Endothelial cell of umbilical vein (primary cell): Measurements from ENCODE around the gene C12orf76.

Source experiments
- CTCF ChIP-seq, 2 donors: IDR thresholded peaks; 1 replicate in 1 of 2; 2 replicates in 1 of 2; pipeline ENCODE4 v1.5.1; 2011; ENCODE audit warnings: low read length in 2 of 2, mild to moderate bottlenecking in 2 of 2, moderate library complexity in 2 of 2, control low read depth in 1 of 2, inconsistent platforms in 1 of 2, low read depth in 1 of 2; ENCODE audit not compliant: insufficient read depth in 1 of 2; ENCODE audit errors: extremely low read depth in 1 of 2
- EZH2 ChIP-seq: IDR thresholded peaks from 2 replicates; pipeline ENCODE4 v1.6.1; 2012; ENCODE audit warnings: borderline replicate concordance, low read depth, mild to moderate bottlenecking, moderate library complexity, low read length, inconsistent platforms; ENCODE audit not compliant: severe bottlenecking
- FOS ChIP-seq: IDR thresholded peaks from 2 replicates; pipeline ENCODE4 v1.6.1; 2011; ENCODE audit warnings: mild to moderate bottlenecking, low read length, moderate library complexity, borderline replicate concordance; ENCODE audit not compliant: insufficient read depth
- GATA2 ChIP-seq: IDR thresholded peaks from 2 replicates; pipeline ENCODE4 v1.7.0; 2011; ENCODE audit warnings: low read depth, mild to moderate bottlenecking, moderate library complexity, mixed read lengths, low read length; ENCODE audit not compliant: insufficient read length, insufficient read depth
- MAX ChIP-seq: IDR thresholded peaks from 2 replicates; pipeline ENCODE4 v1.6.1; 2011; ENCODE audit not compliant: insufficient read depth, insufficient read length
- MYC ChIP-seq: IDR thresholded peaks from one replicate; pipeline ENCODE4 v1.6.1; 2011; ENCODE audit warnings: mild to moderate bottlenecking, low read depth, low read length
- POLR2A ChIP-seq: IDR thresholded peaks from 2 replicates; pipeline ENCODE4 v1.6.1; 2012; ENCODE audit warnings: low read depth, mild to moderate bottlenecking, control low read depth, low read length
- POLR2AphosphoS5 ChIP-seq: IDR thresholded peaks from 2 replicates; pipeline ENCODE4 v1.6.1; 2012; ENCODE audit warnings: low read depth, mild to moderate bottlenecking, control low read depth, low read length, moderate library complexity; ENCODE audit not compliant: insufficient read depth

GRCh38 chr12:110028323-110028722, 20.0 kb downstream of the C12orf76 start:
- TF ChIP-seq POLR2A (no peak), CTCF (IDR thresholded peaks at IDR 0.05; ENCODE audit: extremely low read depth in 1 of 2, insufficient read depth in 1 of 2, low read depth in 1 of 2, low read length in 2 of 2) (no peak), EZH2 (no peak), FOS (no peak), POLR2AphosphoS5 (no peak), MYC (no peak), MAX (no peak), GATA2 (no peak)
